HL-60 (cell line): ENCODE measurements around the gene NHERF2.

ENCODE experiments used
- DNase-seq, 2 experiments: peaks; one replicate each; pipeline ENCODE4 v3.0.0-alpha.2; 2010 to 2020; ENCODE audit warnings: low read depth in 1 of 2, low spot score in 1 of 2
- H3K27ac ChIP-seq: fragments of 250-450 bp; sonication (Bioruptor Pico); replicated peaks from 2 replicates; pipeline ENCODE4 v1.5.1; 2020; ENCODE audit warnings: mild to moderate bottlenecking, moderate library complexity
- H3K27me3 ChIP-seq: fragments of 250-450 bp; sonication (Bioruptor Pico); 2 replicates; pipeline ENCODE4 v1.5.1; 2021; ENCODE audit warnings: mild to moderate bottlenecking, moderate library complexity; ENCODE audit not compliant: insufficient read depth, poor library complexity, severe bottlenecking
- H3K4me3 ChIP-seq: replicated peaks from 2 replicates; pipeline ENCODE4 v1.5.1; 2011; ENCODE audit warnings: mild to moderate bottlenecking, control low read depth, low read length; ENCODE audit not compliant: insufficient read depth
- GABPA ChIP-seq: IDR thresholded peaks from 2 replicates; pipeline ENCODE4 v1.6.1; 2012; ENCODE audit warnings: low read depth
- POLR2AphosphoS5 ChIP-seq: IDR thresholded peaks from 2 replicates; pipeline ENCODE4 v1.6.1; 2012; ENCODE audit warnings: low read depth
- REST ChIP-seq: IDR thresholded peaks from 2 replicates; pipeline ENCODE4 v1.6.1; 2012; ENCODE audit warnings: low read depth; ENCODE audit not compliant: insufficient replicate concordance
- SPI1 ChIP-seq: IDR thresholded peaks from 2 replicates; pipeline ENCODE4 v1.6.1; 2012; ENCODE audit warnings: low read depth, mild to moderate bottlenecking, borderline replicate concordance
- TF ChIP-seq, protein P1 (sequence below): IDR thresholded peaks from one replicate; pipeline ENCODE4 v1.5.1; 2011; ENCODE audit warnings: low read length, control low read depth, inconsistent platforms; ENCODE audit not compliant: insufficient read depth

Gene NHERF2

GRCh38 chr16:2037115-2037514 is 10.4 kb downstream of the NHERF2 start:
- no peak for DNase-seq
- H3K27ac ChIP-seq, result no peak overlapping the region
- TF ChIP-seq POLR2AphosphoS5 (no peak), SPI1 (no peak), GABPA (no peak), REST (no peak)
- TF ChIP-seq, protein P1, sequence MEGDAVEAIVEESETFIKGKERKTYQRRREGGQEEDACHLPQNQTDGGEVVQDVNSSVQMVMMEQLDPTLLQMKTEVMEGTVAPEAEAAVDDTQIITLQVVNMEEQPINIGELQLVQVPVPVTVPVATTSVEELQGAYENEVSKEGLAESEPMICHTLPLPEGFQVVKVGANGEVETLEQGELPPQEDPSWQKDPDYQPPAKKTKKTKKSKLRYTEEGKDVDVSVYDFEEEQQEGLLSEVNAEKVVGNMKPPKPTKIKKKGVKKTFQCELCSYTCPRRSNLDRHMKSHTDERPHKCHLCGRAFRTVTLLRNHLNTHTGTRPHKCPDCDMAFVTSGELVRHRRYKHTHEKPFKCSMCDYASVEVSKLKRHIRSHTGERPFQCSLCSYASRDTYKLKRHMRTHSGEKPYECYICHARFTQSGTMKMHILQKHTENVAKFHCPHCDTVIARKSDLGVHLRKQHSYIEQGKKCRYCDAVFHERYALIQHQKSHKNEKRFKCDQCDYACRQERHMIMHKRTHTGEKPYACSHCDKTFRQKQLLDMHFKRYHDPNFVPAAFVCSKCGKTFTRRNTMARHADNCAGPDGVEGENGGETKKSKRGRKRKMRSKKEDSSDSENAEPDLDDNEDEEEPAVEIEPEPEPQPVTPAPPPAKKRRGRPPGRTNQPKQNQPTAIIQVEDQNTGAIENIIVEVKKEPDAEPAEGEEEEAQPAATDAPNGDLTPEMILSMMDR, result no peak
- H3K27me3 ChIP-seq, result peaks cover 9% of the 10 kb centered on the region
- no peak overlapping the region for H3K4me3 ChIP-seq

DNA sequence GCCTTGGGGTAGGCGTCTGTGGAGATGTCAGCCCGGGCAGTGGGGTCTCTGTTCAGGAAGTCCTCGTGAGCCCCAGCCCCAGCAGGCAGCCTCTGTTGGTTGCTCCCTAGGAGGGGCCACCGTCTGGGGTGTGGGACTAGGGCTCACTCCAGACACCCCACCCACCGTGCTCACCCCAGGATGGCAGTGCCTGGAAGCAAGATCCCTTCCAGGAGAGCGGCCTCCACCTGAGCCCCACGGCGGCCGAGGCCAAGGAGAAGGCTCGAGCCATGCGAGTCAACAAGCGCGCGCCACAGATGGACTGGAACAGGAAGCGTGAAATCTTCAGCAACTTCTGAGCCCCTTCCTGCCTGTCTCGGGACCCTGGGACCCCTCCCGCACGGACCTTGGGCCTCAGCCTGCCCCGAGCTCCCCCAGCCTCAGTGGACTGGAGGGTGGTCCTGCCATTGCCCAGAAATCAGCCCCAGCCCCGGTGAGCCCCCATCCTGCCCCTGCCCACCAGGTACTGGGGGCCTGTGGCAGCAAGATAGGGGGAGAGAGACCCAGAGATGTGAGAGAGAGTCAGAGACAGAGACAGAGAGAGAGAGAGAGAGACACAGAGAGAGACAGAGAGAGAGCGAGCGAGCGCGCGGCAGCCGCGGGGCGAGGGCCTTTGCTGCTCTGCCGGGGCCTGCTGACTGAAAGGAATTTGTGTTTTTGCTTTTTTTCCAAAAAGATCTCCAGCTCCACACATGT is 11.1 kb downstream of the NHERF2 start:
- peaks cover 8% of the 10 kb centered on the region for H3K27me3 ChIP-seq
- H3K27ac ChIP-seq, result no peak overlapping the region
- TF ChIP-seq REST, result no peak
- no peak for TF ChIP-seq SPI1
- TF ChIP-seq, protein P1, result no peak
- no peak for TF ChIP-seq GABPA
- TF ChIP-seq POLR2AphosphoS5, result no peak
- no peak overlapping the region for H3K4me3 ChIP-seq
- no peak for DNase-seq

- no peak for DNase-seq
- TF ChIP-seq, protein P1, result no peak
- no peak for TF ChIP-seq GABPA
- no peak for TF ChIP-seq SPI1
- TF ChIP-seq REST, result no peak
- TF ChIP-seq POLR2AphosphoS5, result no peak
- H3K27ac ChIP-seq, result no peak overlapping the region
- no peak overlapping the region for H3K4me3 ChIP-seq
- H3K27me3 ChIP-seq, result peaks cover under 1% of the 10 kb centered on the region
Observed at GRCh38 chr16:2038382-2039231, 11.9 kb downstream of the NHERF2 start.
